Measurements from ENCODE around the gene PLPP3. TPM values are rescaled to one million over a fixed set of nuclear protein-coding genes. Genes with fewer than 3 reads are reported as not detected.

PLPP3 gene
- total and polyA plus RNA-seq, 2 experiments from 2014 or later, result 41.9 to 61.9 TPM

DNA sequence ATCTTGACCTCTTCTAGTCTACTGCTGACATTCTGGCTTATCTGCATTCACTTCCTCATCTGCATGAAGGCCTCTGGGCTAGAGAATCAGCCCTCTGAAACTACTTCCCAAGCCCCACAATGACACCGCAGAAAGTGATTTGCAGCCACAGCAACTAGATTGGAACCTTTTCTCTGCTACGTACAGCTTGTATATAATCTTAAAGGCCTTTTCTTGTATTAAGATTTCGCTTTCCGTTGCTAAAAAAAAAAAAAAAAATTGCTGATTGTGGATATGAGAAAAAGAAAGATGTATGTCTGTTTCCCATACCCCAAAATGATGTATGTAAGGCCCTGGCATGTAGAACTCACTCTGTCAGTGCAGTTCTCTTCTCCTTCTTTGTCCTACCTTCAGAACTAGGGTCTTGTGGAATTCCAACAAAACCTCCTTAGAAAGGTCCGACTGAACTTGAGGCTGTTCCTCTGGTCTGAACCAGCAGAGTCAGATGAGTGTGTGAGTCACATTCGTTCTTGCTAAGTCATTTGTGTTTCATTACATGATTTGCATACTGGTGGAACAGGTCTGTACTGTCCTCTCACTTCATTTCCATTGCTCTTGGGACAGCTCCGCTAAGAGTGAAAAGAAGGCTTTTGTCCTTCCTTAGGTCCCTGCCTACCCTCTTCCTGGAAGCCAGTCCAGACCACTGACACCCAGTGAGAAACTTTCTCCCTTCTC, 62.7 kb downstream of the PLPP3 start:
- Mint-ChIP-seq H3K27ac (peak overlapping the region; percentile 99), H3K27me3 (ENCODE audit: insufficient read depth, low read depth, poor library complexity) (peaks cover 5% of the 10 kb centered on the region), H3K36me3 (ENCODE audit: low read depth) (peaks cover 60% of the 10 kb centered on the region), H3K4me3 (peak overlapping the region; percentile 45), H3K9me3 (no peaks in the 10 kb centered on the region), H3K4me1 (peaks cover 67% of the 10 kb centered on the region)
- H4K20me1 ChIP-seq (replicated peaks; ENCODE audit: insufficient read depth), result peaks cover 24% of the 10 kb centered on the region
- H2AFZ ChIP-seq, result no peak overlapping the region
- peaks cover 44% of the 10 kb centered on the region for H3K4me1 ChIP-seq (ENCODE audit: insufficient read depth)
- peak overlapping the region; percentile 26 for H3K27ac ChIP-seq (ENCODE audit: low read depth)
- no peaks in the 10 kb centered on the region for H3K27me3 ChIP-seq (ENCODE audit: insufficient read depth)
- peaks cover 8% of the 10 kb centered on the region; the same call in 1 of the 2 replicates for H3F3A ChIP-seq (replicated peaks; ENCODE audit: low read depth)
- peak; percentile 84 for DNase-seq (ENCODE audit: low spot score)
- peak; percentile 81 for ATAC-seq
- H3K79me2 ChIP-seq (replicated peaks; ENCODE audit: insufficient read depth), result peaks cover 88% of the 10 kb centered on the region
- TF ChIP-seq STAT1 (IDR thresholded peaks at IDR 0.05; ENCODE audit: unreplicated experiment) (no peak), CREB1 (CRISPR knock-in tag; IDR thresholded peaks at IDR 0.05; ENCODE audit: low read depth) (no peak)
- TF ChIP-seq, protein P1, sequence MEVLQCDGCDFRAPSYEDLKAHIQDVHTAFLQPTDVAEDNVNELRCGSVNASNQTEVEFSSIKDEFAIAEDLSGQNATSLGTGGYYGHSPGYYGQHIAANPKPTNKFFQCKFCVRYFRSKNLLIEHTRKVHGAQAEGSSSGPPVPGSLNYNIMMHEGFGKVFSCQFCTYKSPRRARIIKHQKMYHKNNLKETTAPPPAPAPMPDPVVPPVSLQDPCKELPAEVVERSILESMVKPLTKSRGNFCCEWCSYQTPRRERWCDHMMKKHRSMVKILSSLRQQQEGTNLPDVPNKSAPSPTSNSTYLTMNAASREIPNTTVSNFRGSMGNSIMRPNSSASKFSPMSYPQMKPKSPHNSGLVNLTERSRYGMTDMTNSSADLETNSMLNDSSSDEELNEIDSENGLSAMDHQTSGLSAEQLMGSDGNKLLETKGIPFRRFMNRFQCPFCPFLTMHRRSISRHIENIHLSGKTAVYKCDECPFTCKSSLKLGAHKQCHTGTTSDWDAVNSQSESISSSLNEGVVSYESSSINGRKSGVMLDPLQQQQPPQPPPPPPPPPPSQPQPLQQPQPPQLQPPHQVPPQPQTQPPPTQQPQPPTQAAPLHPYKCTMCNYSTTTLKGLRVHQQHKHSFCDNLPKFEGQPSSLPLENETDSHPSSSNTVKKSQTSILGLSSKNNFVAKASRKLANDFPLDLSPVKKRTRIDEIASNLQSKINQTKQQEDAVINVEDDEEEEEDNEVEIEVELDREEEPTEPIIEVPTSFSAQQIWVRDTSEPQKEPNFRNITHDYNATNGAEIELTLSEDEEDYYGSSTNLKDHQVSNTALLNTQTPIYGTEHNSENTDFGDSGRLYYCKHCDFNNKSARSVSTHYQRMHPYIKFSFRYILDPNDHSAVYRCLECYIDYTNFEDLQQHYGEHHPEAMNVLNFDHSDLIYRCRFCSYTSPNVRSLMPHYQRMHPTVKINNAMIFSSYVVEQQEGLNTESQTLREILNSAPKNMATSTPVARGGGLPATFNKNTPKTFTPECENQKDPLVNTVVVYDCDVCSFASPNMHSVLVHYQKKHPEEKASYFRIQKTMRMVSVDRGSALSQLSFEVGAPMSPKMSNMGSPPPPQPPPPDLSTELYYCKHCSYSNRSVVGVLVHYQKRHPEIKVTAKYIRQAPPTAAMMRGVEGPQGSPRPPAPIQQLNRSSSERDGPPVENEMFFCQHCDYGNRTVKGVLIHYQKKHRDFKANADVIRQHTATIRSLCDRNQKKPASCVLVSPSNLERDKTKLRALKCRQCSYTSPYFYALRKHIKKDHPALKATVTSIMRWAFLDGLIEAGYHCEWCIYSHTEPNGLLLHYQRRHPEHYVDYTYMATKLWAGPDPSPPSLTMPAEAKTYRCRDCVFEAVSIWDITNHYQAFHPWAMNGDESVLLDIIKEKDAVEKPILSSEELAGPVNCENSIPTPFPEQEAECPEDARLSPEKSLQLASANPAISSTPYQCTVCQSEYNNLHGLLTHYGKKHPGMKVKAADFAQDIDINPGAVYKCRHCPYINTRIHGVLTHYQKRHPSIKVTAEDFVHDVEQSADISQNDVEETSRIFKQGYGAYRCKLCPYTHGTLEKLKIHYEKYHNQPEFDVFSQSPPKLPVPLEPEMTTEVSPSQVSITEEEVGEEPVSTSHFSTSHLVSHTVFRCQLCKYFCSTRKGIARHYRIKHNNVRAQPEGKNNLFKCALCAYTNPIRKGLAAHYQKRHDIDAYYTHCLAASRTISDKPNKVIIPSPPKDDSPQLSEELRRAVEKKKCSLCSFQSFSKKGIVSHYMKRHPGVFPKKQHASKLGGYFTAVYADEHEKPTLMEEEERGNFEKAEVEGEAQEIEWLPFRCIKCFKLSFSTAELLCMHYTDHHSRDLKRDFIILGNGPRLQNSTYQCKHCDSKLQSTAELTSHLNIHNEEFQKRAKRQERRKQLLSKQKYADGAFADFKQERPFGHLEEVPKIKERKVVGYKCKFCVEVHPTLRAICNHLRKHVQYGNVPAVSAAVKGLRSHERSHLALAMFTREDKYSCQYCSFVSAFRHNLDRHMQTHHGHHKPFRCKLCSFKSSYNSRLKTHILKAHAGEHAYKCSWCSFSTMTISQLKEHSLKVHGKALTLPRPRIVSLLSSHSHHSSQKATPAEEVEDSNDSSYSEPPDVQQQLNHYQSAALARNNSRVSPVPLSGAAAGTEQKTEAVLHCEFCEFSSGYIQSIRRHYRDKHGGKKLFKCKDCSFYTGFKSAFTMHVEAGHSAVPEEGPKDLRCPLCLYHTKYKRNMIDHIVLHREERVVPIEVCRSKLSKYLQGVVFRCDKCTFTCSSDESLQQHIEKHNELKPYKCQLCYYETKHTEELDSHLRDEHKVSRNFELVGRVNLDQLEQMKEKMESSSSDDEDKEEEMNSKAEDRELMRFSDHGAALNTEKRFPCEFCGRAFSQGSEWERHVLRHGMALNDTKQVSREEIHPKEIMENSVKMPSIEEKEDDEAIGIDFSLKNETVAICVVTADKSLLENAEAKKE (CRISPR knock-in tag; IDR thresholded peaks at IDR 0.05), result peak; percentile 30; the same call in 1 of the 2 replicates
- H3K36me3 ChIP-seq (ENCODE audit: insufficient read depth), result peaks cover 18% of the 10 kb centered on the region
- H3K4me3 ChIP-seq, result no peak overlapping the region
- H3K4me2 ChIP-seq, result peak overlapping the region; percentile 17
- no peaks in the 10 kb centered on the region for H3K9me2 ChIP-seq (ENCODE audit: insufficient read depth)

DNA sequence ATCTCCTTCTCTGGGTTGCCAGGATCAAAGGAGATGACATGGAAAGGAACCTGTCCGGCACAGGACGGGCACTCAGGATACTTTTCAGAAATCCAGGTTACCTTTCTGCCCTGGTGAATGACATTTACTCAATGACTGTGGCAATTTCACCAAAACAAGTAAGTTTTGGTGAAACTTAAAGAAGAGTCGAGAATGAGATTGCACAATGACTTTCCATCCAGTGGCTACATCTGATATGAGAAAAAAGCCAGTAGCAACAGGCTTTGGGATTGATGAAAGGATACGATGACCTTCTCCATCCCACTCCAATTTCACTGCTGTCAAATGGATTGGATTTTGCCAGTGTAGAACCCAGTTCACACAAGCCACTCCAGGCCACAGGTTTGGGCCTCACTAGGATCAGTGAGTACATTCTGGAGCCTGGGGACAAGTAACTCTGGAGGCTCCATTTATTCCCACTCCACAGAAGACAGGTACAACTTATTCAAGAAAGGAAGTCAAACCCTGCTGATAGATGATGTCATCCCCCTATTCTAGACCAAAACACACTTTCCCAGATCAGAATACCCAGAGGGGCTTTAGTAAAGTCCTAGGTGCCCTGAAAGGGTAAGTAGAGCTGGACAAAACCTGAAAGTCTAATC, 63.3 kb downstream of the PLPP3 start:
- Histone ChIP-seq H3K9me2 (ENCODE audit: insufficient read depth) (no peaks in the 10 kb centered on the region), H3K4me1 (ENCODE audit: insufficient read depth) (peaks cover 48% of the 10 kb centered on the region), H3K27ac (ENCODE audit: low read depth) (peak overlapping the region; percentile 16; the same call in 1 of the 2 replicates), H3K36me3 (ENCODE audit: insufficient read depth) (peaks cover 22% of the 10 kb centered on the region), H4K20me1 (replicated peaks; ENCODE audit: insufficient read depth) (peaks cover 24% of the 10 kb centered on the region), H3K27me3 (ENCODE audit: insufficient read depth) (no peaks in the 10 kb centered on the region), H3K4me3 (no peak overlapping the region), H3F3A (replicated peaks; ENCODE audit: low read depth) (peaks cover 14% of the 10 kb centered on the region; the same call in 1 of the 2 replicates), H3K79me2 (replicated peaks; ENCODE audit: insufficient read depth) (peaks cover 88% of the 10 kb centered on the region), H2AFZ (no peak overlapping the region), H3K4me2 (peak overlapping the region; percentile 56; the same call in 1 of the 2 replicates)
- H3K27me3 Mint-ChIP-seq (ENCODE audit: insufficient read depth, low read depth, poor library complexity), result peaks cover 5% of the 10 kb centered on the region
- no peak for DNase-seq (ENCODE audit: low spot score)
- H3K27ac Mint-ChIP-seq, result peak overlapping the region; percentile 99
- TF ChIP-seq, protein P2, sequence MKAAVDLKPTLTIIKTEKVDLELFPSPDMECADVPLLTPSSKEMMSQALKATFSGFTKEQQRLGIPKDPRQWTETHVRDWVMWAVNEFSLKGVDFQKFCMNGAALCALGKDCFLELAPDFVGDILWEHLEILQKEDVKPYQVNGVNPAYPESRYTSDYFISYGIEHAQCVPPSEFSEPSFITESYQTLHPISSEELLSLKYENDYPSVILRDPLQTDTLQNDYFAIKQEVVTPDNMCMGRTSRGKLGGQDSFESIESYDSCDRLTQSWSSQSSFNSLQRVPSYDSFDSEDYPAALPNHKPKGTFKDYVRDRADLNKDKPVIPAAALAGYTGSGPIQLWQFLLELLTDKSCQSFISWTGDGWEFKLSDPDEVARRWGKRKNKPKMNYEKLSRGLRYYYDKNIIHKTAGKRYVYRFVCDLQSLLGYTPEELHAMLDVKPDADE (IDR thresholded peaks at IDR 0.05), result no peak
- TF ChIP-seq EZH2 (IDR thresholded peaks at IDR 0.05; ENCODE audit: low read depth, unreplicated experiment) (no peak), JUNB (IDR thresholded peaks at IDR 0.05; ENCODE audit: unreplicated experiment) (no peak), ZNF114 (CRISPR knock-in tag; IDR thresholded peaks at IDR 0.05) (no peak)
- TF ChIP-seq, protein P3, sequence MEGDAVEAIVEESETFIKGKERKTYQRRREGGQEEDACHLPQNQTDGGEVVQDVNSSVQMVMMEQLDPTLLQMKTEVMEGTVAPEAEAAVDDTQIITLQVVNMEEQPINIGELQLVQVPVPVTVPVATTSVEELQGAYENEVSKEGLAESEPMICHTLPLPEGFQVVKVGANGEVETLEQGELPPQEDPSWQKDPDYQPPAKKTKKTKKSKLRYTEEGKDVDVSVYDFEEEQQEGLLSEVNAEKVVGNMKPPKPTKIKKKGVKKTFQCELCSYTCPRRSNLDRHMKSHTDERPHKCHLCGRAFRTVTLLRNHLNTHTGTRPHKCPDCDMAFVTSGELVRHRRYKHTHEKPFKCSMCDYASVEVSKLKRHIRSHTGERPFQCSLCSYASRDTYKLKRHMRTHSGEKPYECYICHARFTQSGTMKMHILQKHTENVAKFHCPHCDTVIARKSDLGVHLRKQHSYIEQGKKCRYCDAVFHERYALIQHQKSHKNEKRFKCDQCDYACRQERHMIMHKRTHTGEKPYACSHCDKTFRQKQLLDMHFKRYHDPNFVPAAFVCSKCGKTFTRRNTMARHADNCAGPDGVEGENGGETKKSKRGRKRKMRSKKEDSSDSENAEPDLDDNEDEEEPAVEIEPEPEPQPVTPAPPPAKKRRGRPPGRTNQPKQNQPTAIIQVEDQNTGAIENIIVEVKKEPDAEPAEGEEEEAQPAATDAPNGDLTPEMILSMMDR (conservative IDR thresholded peaks at IDR 0.05; ENCODE audit: low read depth in 2 of 2), result no peak
- ATAC-seq, result no peak
- peak overlapping the region; percentile 45; the same call in 1 of the 3 replicates for H3K4me3 Mint-ChIP-seq
- H3K4me1 Mint-ChIP-seq, result peaks cover 69% of the 10 kb centered on the region
- peaks cover 60% of the 10 kb centered on the region for H3K36me3 Mint-ChIP-seq (ENCODE audit: low read depth)
- H3K9me3 Mint-ChIP-seq, result no peaks in the 10 kb centered on the region
